ENCODE results near the gene PDE9A.

DNA sequence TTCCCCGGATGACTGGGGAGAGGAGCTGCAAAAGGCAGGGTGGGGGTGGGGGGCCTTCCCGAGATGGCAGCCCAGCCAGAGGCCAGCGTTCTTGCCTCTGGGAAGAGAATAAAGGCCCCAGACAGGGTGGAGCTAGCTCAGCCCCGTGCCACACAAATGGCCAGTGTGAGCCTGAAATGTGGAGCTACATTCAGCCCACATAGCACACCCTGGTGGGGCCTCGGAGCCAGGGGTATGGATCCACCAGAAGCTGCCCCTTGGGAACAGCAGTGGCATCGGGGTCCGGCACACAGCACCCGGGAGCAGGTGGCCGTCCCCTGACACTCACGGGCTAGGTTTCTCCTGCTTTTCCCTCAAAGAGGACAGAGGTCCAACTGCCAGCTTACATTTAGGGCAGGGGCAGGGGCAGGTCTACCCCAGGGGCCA is 93.9 kb downstream of the PDE9A start:
- TF ChIP-seq, protein P1, sequence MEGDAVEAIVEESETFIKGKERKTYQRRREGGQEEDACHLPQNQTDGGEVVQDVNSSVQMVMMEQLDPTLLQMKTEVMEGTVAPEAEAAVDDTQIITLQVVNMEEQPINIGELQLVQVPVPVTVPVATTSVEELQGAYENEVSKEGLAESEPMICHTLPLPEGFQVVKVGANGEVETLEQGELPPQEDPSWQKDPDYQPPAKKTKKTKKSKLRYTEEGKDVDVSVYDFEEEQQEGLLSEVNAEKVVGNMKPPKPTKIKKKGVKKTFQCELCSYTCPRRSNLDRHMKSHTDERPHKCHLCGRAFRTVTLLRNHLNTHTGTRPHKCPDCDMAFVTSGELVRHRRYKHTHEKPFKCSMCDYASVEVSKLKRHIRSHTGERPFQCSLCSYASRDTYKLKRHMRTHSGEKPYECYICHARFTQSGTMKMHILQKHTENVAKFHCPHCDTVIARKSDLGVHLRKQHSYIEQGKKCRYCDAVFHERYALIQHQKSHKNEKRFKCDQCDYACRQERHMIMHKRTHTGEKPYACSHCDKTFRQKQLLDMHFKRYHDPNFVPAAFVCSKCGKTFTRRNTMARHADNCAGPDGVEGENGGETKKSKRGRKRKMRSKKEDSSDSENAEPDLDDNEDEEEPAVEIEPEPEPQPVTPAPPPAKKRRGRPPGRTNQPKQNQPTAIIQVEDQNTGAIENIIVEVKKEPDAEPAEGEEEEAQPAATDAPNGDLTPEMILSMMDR (IDR thresholded peaks at IDR 0.05) = no peak
- TF ChIP-seq POLR2A (IDR thresholded peaks at IDR 0.05) = no peak
